GM12878 (cell line): ENCODE data around the gene GRIK4. TPM values are rescaled to one million over a fixed set of nuclear protein-coding genes. Genes with fewer than 3 reads are reported as not detected.

ENCODE experiments used
- ASH2L ChIP-seq: fragments of 300-600, 200-600 bp; sonication (generic); IDR thresholded peaks from 2 replicates; pipeline ENCODE4 v1.6.1; 2017; ENCODE audit warnings: low read depth, mild to moderate bottlenecking, borderline replicate concordance
- ATF2 ChIP-seq: IDR thresholded peaks from 2 replicates; pipeline ENCODE4 v1.6.1; 2012; ENCODE audit warnings: low read length, inconsistent platforms
- BACH1 ChIP-seq: fragments of 450-650 bp; IDR thresholded peaks from 2 replicates; pipeline ENCODE4 v1.6.1; 2017; ENCODE audit warnings: mild to moderate bottlenecking, borderline replicate concordance
- BCL3 ChIP-seq: IDR thresholded peaks from 2 replicates; pipeline ENCODE4 v1.6.1; 2011; ENCODE audit warnings: borderline replicate concordance, low read depth, mild to moderate bottlenecking, moderate library complexity, low read length; ENCODE audit not compliant: insufficient read depth, poor library complexity, severe bottlenecking
- CBX5 ChIP-seq: sonication (generic); IDR thresholded peaks from 2 replicates; pipeline ENCODE4 v1.6.1; 2016; ENCODE audit warnings: low read depth, moderate library complexity, mild to moderate bottlenecking, inconsistent platforms
- CREB1 ChIP-seq: IDR thresholded peaks from 2 replicates; pipeline ENCODE4 v1.6.1; 2012; ENCODE audit warnings: low read depth, mild to moderate bottlenecking, inconsistent platforms
- CREM ChIP-seq: IDR thresholded peaks from 2 replicates; pipeline ENCODE4 v1.6.1; 2014; ENCODE audit warnings: antibody characterized with exemption, low read depth
- EED ChIP-seq: sonication (generic); IDR thresholded peaks from 2 replicates; pipeline ENCODE4 v1.6.1; 2016; ENCODE audit warnings: antibody characterized with exemption, low read depth
- ESRRA ChIP-seq: IDR thresholded peaks from 2 replicates; pipeline ENCODE4 v1.6.1; 2012; ENCODE audit warnings: mild to moderate bottlenecking, low read length, improper control_type of control experiment
- HCFC1 ChIP-seq: fragments of 150-350 bp; IDR thresholded peaks from 2 replicates; pipeline ENCODE4 v1.6.1; 2014; ENCODE audit warnings: low read length
- IKZF2 ChIP-seq, 2 experiments: fragments of 450-650 bp; IDR thresholded peaks; 2 replicates each; pipeline ENCODE4 v1.6.1; 2017; ENCODE audit warnings: mild to moderate bottlenecking in 2 of 2, moderate library complexity in 2 of 2
- IRF3 ChIP-seq: fragments of 450-650 bp; IDR thresholded peaks from 2 replicates; pipeline ENCODE4 v1.6.1; 2014; ENCODE audit warnings: mild to moderate bottlenecking
- LARP7 ChIP-seq: fragments of 450-650 bp; IDR thresholded peaks from 2 replicates; pipeline ENCODE4 v1.6.1; 2017; ENCODE audit warnings: mild to moderate bottlenecking
- MEF2A ChIP-seq: IDR thresholded peaks from 2 replicates; pipeline ENCODE4 v1.6.1; 2011; ENCODE audit warnings: low read depth, mild to moderate bottlenecking, low read length, moderate library complexity; ENCODE audit not compliant: insufficient read depth
- NFYA ChIP-seq: IDR thresholded peaks from 2 replicates; pipeline ENCODE4 v1.6.1; 2011; ENCODE audit warnings: low read depth, mild to moderate bottlenecking, low read length, improper control_type of control experiment, borderline replicate concordance
- NFYB ChIP-seq: IDR thresholded peaks from 2 replicates; pipeline ENCODE4 v1.6.1; 2011; ENCODE audit warnings: low read depth, mild to moderate bottlenecking, low read length, improper control_type of control experiment, moderate library complexity; ENCODE audit not compliant: insufficient read depth
- NKRF ChIP-seq: fragments of 450-650 bp; conservative IDR thresholded peaks from 2 replicates; pipeline ENCODE4 v1.6.1; 2017; ENCODE audit warnings: mild to moderate bottlenecking, moderate library complexity
- RAD51 ChIP-seq: fragments of 450-650 bp; IDR thresholded peaks from 2 replicates; pipeline ENCODE4 v1.6.1; 2016; ENCODE audit warnings: moderate library complexity, mild to moderate bottlenecking, inconsistent platforms
- RB1 ChIP-seq: fragments of 450-650 bp; formaldehyde crosslinking; IDR thresholded peaks from 2 replicates; pipeline ENCODE4 v1.6.1; 2017; ENCODE audit warnings: mild to moderate bottlenecking, borderline replicate concordance
- SRF ChIP-seq, 2 experiments: IDR thresholded peaks; 2 replicates each; pipeline ENCODE4 v1.6.1; 2011; ENCODE audit warnings: low read depth in 2 of 2, low read length in 2 of 2, mild to moderate bottlenecking in 1 of 2, moderate library complexity in 1 of 2
- USF1 ChIP-seq: IDR thresholded peaks from 2 replicates; pipeline ENCODE4 v1.6.1; 2011; ENCODE audit warnings: borderline replicate concordance, low read depth, mild to moderate bottlenecking, moderate library complexity, mixed read lengths, low read length; ENCODE audit not compliant: insufficient read depth; ENCODE audit errors: extremely low read length
- ZNF207 ChIP-seq: fragments of 450-650 bp; IDR thresholded peaks from 2 replicates; pipeline ENCODE4 v1.6.1; 2014; ENCODE audit warnings: antibody characterized with exemption, mild to moderate bottlenecking, borderline replicate concordance
- ZNF274 ChIP-seq: IDR thresholded peaks from one replicate; pipeline ENCODE4 v1.8.0; 2011; ENCODE audit not compliant: insufficient read length, insufficient read depth
- ZSCAN29 ChIP-seq: fragments of 450-650 bp; IDR thresholded peaks from 2 replicates; pipeline ENCODE4 v1.6.1; 2017; ENCODE audit warnings: mild to moderate bottlenecking, moderate library complexity
- polyA plus RNA-seq, 11 experiments: library from polyadenylated mRNA; depleted of rRNA in 4 of 11; unstranded in 6 of 11; stranded (reverse) in 5 of 11; fragments of >200 nt; fragmentation: Nextera tagmentation in 4 of 11; fragmentation: Illumina TruSeq in 1 of 11; extraction: Ambion mirVana in 4 of 11; extraction: Trizol in 1 of 11; gene quantifications; 1 replicate in 1 of 11; 2 replicates in 10 of 11; pipeline versions ENCODE4 v1.2.1 to v1.2.3, GENCODE V29; 2011 to 2016; ENCODE audit warnings: inconsistent platforms in 2 of 11, missing spikeins in 2 of 11, low read depth in 1 of 11
- total RNA-seq, 4 experiments: library from RNA; depleted of rRNA in 3 of 4; stranded (reverse); fragments of >200 nt in 3 of 4; fragmentation: Illumina TruSeq in 1 of 4; extraction: Trizol in 1 of 4; gene quantifications; 2 replicates each; pipeline versions ENCODE4 v1.2.1 to v1.2.3, GENCODE V29; 2013 to 2021

GRIK4 gene
- total and polyA plus RNA-seq, 10 of the 15 experiments (the other 5 are each of a cell fraction or from before 2014, with no cell fraction given) = 0.33 to 3.6 (median 0.72) TPM

- no peak for TF ChIP-seq IRF3
- no peak for TF ChIP-seq RB1
- no peak for TF ChIP-seq NFYB
- TF ChIP-seq NKRF = no peak
- TF ChIP-seq ZNF207 = no peak
- TF ChIP-seq BCL3 = no peak
- TF ChIP-seq EED = no peak
- no peak for TF ChIP-seq ZSCAN29
- TF ChIP-seq IKZF2 (IDR thresholded peaks at IDR 0.05) = peak; percentile 31 to 65; a peak in 2 of 4 replicates
- no peak for TF ChIP-seq MEF2A
- TF ChIP-seq RAD51 = no peak
- no peak for TF ChIP-seq BACH1
- TF ChIP-seq ZNF274 = no peak
- TF ChIP-seq NFYA = no peak
- TF ChIP-seq ESRRA = no peak
- no peak for TF ChIP-seq SRF (IDR thresholded peaks at IDR 0.05; ENCODE audit: low read depth in 2 of 2, low read length in 2 of 2)
- TF ChIP-seq CBX5 = no peak
- TF ChIP-seq HCFC1 = no peak
- TF ChIP-seq ASH2L = no peak
- no peak for TF ChIP-seq USF1
- no peak for TF ChIP-seq CREB1
- TF ChIP-seq ATF2 = 0 out of 2 replicates have a peak, but pooled peaks have one; percentile 36
- TF ChIP-seq CREM = no peak
- no peak for TF ChIP-seq LARP7
Measured at GRCh38 chr11:120579611-120580031, 68.1 kb downstream of the GRIK4 start (continued).
